Measurements from ENCODE around the gene CMKLR1.

CMKLR1 gene

DNA sequence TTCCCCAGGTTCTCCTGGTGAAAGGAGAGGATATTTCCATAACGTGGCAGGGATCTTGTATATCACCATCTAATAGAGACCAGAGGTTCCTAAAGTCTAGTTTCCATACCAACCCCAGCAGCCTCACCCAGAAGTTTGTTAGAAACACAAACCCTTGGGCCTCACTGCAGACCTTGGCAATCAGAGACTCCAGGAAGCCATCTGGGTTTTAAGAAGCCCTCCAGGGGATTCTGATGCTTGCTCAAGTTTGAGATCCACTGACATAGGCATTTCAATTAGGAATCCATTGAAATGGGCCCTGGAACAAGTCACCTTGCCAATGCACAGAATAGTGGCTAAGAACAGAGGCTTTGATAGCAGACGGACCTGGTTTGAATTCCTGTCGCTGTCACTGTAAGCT lies 2.2 kb upstream of the CMKLR1 start:
- H3K4me1 ChIP-seq (ENCODE audit: insufficient read depth, low read length, severe bottlenecking): no peaks in the 10 kb centered on the region
- no peaks in the 10 kb centered on the region for H3K9me2 ChIP-seq (ENCODE audit: low read depth, low read length)
- no peak overlapping the region for H3K4me3 ChIP-seq (ENCODE audit: low read depth, low read length, poor library complexity, severe bottlenecking)
- H3K27ac ChIP-seq (ENCODE audit: low read depth, low read length, poor library complexity, severe bottlenecking): no peak overlapping the region
- no peaks in the 10 kb centered on the region for H3K36me3 ChIP-seq (ENCODE audit: insufficient read depth, low read length)
- no peaks in the 10 kb centered on the region for H3F3A ChIP-seq (ENCODE audit: insufficient read depth, low read length)
- no peak overlapping the region for H2AFZ ChIP-seq (ENCODE audit: low read length)
- no peaks in the 10 kb centered on the region for H3K27me3 ChIP-seq (ENCODE audit: insufficient read depth, low read length)
- H3K4me2 ChIP-seq (ENCODE audit: low read length): no peak overlapping the region
- H3K9me3 ChIP-seq (ENCODE audit: low read length): no peaks in the 10 kb centered on the region
- H4K20me1 ChIP-seq (ENCODE audit: insufficient read depth, low read length): no peaks in the 10 kb centered on the region
- no peak overlapping the region for H3K9ac ChIP-seq (ENCODE audit: low read length)
- H3K79me2 ChIP-seq (ENCODE audit: insufficient read depth, low read length): no peaks in the 10 kb centered on the region
- TF ChIP-seq, protein P1, sequence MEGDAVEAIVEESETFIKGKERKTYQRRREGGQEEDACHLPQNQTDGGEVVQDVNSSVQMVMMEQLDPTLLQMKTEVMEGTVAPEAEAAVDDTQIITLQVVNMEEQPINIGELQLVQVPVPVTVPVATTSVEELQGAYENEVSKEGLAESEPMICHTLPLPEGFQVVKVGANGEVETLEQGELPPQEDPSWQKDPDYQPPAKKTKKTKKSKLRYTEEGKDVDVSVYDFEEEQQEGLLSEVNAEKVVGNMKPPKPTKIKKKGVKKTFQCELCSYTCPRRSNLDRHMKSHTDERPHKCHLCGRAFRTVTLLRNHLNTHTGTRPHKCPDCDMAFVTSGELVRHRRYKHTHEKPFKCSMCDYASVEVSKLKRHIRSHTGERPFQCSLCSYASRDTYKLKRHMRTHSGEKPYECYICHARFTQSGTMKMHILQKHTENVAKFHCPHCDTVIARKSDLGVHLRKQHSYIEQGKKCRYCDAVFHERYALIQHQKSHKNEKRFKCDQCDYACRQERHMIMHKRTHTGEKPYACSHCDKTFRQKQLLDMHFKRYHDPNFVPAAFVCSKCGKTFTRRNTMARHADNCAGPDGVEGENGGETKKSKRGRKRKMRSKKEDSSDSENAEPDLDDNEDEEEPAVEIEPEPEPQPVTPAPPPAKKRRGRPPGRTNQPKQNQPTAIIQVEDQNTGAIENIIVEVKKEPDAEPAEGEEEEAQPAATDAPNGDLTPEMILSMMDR (IDR thresholded peaks at IDR 0.05; ENCODE audit: low read length): no peak
- TF ChIP-seq EZH2 (IDR thresholded peaks at IDR 0.05; ENCODE audit: borderline replicate concordance, low read length): no peak

DNA sequence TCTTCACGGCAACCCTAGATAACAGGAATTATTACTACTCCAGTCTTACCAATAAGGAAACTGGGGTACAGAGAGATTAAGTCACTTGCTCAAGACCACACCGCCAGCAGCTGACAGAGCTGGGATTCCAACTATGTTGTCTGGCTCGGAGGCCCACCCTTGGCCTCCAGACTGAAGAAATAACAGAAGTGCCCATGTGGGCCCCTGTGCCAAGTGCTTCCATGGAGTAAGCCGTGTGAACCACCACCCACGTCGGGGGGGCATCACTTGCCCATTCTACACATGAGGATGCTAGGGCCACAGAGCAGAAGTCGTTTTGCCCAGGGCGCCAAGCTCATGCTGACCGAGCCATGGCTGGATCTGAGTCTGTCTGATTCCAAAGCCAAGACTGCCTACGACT lies 926 bp upstream of the CMKLR1 start:
- no peak overlapping the region for H3K27ac ChIP-seq (ENCODE audit: low read depth, low read length, poor library complexity, severe bottlenecking)
- no peaks in the 10 kb centered on the region for H4K20me1 ChIP-seq (ENCODE audit: insufficient read depth, low read length)
- H3K79me2 ChIP-seq (ENCODE audit: insufficient read depth, low read length): no peaks in the 10 kb centered on the region
- H3K27me3 ChIP-seq (ENCODE audit: insufficient read depth, low read length): no peaks in the 10 kb centered on the region
- H3K9me3 ChIP-seq (ENCODE audit: low read length): no peaks in the 10 kb centered on the region
- no peaks in the 10 kb centered on the region for H3K36me3 ChIP-seq (ENCODE audit: insufficient read depth, low read length)
- no peaks in the 10 kb centered on the region for H3F3A ChIP-seq (ENCODE audit: insufficient read depth, low read length)
- TF ChIP-seq, protein P1 (IDR thresholded peaks at IDR 0.05; ENCODE audit: low read length): no peak
- TF ChIP-seq EZH2 (IDR thresholded peaks at IDR 0.05; ENCODE audit: borderline replicate concordance, low read length): no peak
- H3K9me2 ChIP-seq (ENCODE audit: low read depth, low read length): no peaks in the 10 kb centered on the region
- H2AFZ ChIP-seq (ENCODE audit: low read length): no peak overlapping the region
- H3K4me1 ChIP-seq (ENCODE audit: insufficient read depth, low read length, severe bottlenecking): no peaks in the 10 kb centered on the region
- H3K4me3 ChIP-seq (ENCODE audit: low read depth, low read length, poor library complexity, severe bottlenecking): no peak overlapping the region
- no peak overlapping the region for H3K9ac ChIP-seq (ENCODE audit: low read length)
- H3K4me2 ChIP-seq (ENCODE audit: low read length): no peak overlapping the region

DNA sequence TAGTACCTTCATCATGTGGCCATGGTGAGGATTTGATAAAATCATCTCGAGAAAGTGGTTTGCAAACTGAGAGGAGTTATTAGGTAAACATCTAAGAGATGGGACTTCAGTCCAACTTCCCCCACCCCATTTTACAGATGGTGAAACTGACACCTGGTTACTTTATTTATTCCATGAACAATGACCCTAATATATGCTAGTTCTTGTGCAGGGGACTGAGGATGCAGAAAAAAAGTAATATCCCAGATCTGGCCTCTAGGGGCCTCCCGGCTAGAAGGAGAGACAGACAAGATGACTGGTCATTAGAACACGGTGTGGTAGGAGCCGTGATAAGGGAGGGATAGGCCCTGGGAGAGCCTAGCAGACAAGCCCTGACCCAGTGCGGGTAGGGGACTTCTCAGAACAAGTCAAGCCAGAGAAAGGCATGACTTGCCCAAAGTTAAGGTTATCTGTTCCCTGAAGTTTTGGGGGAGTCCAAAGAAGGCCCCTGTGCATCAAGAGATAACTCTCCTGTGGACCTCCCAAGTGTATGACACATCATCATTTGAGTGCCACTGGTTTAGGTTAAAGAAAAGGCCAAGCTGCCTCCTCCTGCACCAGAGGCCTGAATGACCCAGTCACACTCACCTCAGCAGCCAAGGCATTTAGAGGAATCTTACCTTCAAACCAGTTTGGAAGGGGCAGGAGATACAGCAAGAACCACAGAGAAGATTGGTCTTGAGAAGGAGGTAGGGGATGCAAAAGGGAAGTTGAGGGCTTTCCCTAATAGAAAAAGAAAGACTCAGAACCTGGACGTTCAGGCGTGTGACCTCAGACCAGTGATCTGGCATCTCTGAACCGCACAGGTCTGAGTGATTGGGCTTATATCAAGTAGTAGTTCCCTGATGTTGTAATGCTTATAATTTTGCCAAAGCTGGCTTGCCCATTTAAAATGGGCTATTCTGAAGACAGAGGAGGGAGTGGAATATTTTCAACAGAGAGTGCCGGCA lies 1.6 kb downstream of the CMKLR1 start:
- TF ChIP-seq EZH2 (IDR thresholded peaks at IDR 0.05; ENCODE audit: borderline replicate concordance, low read length): no peak
- TF ChIP-seq, protein P1 (IDR thresholded peaks at IDR 0.05; ENCODE audit: low read length): peak; percentile 40
- H3K4me3 ChIP-seq (ENCODE audit: low read depth, low read length, poor library complexity, severe bottlenecking): no peak overlapping the region
- H4K20me1 ChIP-seq (ENCODE audit: insufficient read depth, low read length): no peaks in the 10 kb centered on the region
- no peak overlapping the region for H2AFZ ChIP-seq (ENCODE audit: low read length)
- no peaks in the 10 kb centered on the region for H3K9me3 ChIP-seq (ENCODE audit: low read length)
- H3F3A ChIP-seq (ENCODE audit: insufficient read depth, low read length): no peaks in the 10 kb centered on the region
- no peak overlapping the region for H3K4me2 ChIP-seq (ENCODE audit: low read length)
- no peaks in the 10 kb centered on the region for H3K79me2 ChIP-seq (ENCODE audit: insufficient read depth, low read length)
- no peak overlapping the region for H3K27ac ChIP-seq (ENCODE audit: low read depth, low read length, poor library complexity, severe bottlenecking)
- no peak overlapping the region for H3K9ac ChIP-seq (ENCODE audit: low read length)
- no peaks in the 10 kb centered on the region for H3K27me3 ChIP-seq (ENCODE audit: insufficient read depth, low read length)
- H3K4me1 ChIP-seq (ENCODE audit: insufficient read depth, low read length, severe bottlenecking): no peaks in the 10 kb centered on the region
- no peaks in the 10 kb centered on the region for H3K36me3 ChIP-seq (ENCODE audit: insufficient read depth, low read length)
- no peaks in the 10 kb centered on the region for H3K9me2 ChIP-seq (ENCODE audit: low read depth, low read length)
